MM.1S (cell line): ENCODE data around the gene KCNH2.

Experiments used
- DNase-seq: peaks from one replicate; pipeline ENCODE4 v3.0.0-alpha.2; 2015
- H2AFZ ChIP-seq: fragments of 300-600 bp; sonication (generic); 2 replicates; pipeline ENCODE4 v1.6.0; 2016; ENCODE audit warnings: antibody characterized with exemption, low read length
- H3F3A ChIP-seq: fragments of 300-600 bp; sonication (generic); 2 replicates; pipeline ENCODE4 v1.6.1; 2016; ENCODE audit warnings: mild to moderate bottlenecking, antibody characterized with exemption, low read length, moderate library complexity, mixed read lengths; ENCODE audit not compliant: insufficient read depth
- H3K27ac ChIP-seq: fragments of 300-600 bp; sonication (generic); 2 replicates; pipeline ENCODE4 v1.5.1; 2016; ENCODE audit warnings: mild to moderate bottlenecking, low read length
- H3K27me3 ChIP-seq: fragments of 300-600 bp; sonication (generic); replicated peaks from 2 replicates; pipeline ENCODE4 v1.6.0; 2016; ENCODE audit warnings: low read length; ENCODE audit not compliant: insufficient read depth
- H3K36me3 ChIP-seq: fragments of 300-600 bp; sonication (generic); replicated peaks from 2 replicates; pipeline ENCODE4 v1.6.1; 2016; ENCODE audit warnings: mild to moderate bottlenecking, low read length, mixed read lengths; ENCODE audit not compliant: insufficient read depth
- H3K4me1 ChIP-seq: fragments of 300-600 bp; sonication (generic); 2 replicates; pipeline ENCODE4 v1.6.1; 2016; ENCODE audit warnings: low read length, mixed read lengths
- H3K4me2 ChIP-seq: fragments of 300-600 bp; sonication (generic); 2 replicates; pipeline ENCODE4 v1.6.0; 2016; ENCODE audit warnings: low read depth, low read length
- H3K4me3 ChIP-seq: fragments of 300-600 bp; sonication (generic); 2 replicates; pipeline ENCODE4 v1.5.1; 2016; ENCODE audit warnings: low read length, mixed read lengths
- H3K79me2 ChIP-seq: fragments of 300-600 bp; sonication (generic); 2 replicates; pipeline ENCODE4 v1.6.1; 2016; ENCODE audit warnings: mixed run types, low read length, mixed read lengths
- H3K9ac ChIP-seq: fragments of 300-600 bp; sonication (generic); 2 replicates; pipeline ENCODE4 v1.6.1; 2016; ENCODE audit warnings: low read length, mixed read lengths
- H3K9me2 ChIP-seq: fragments of 300-600 bp; sonication (generic); replicated peaks from 2 replicates; pipeline ENCODE4 v1.6.1; 2016; ENCODE audit warnings: mild to moderate bottlenecking, low read length, mixed read lengths; ENCODE audit not compliant: insufficient read depth
- H3K9me3 ChIP-seq: fragments of 300-600 bp; sonication (generic); replicated peaks from 2 replicates; pipeline ENCODE4 v1.6.1; 2016; ENCODE audit warnings: mild to moderate bottlenecking, low read length, mixed read lengths; ENCODE audit not compliant: insufficient read depth
- H4K20me1 ChIP-seq: fragments of 300-600 bp; sonication (generic); 2 replicates; pipeline ENCODE4 v1.6.1; 2016; ENCODE audit warnings: mild to moderate bottlenecking, low read length, moderate library complexity, mixed read lengths; ENCODE audit not compliant: insufficient read depth
- EZH2 ChIP-seq: fragments of 300-600 bp; sonication (generic); optimal IDR thresholded peaks from 2 replicates; pipeline ENCODE3; 2017; ENCODE audit warnings: low read depth, mild to moderate bottlenecking, antibody characterized with exemption, low read length, mixed read lengths
- EZH2phosphoT487 ChIP-seq: fragments of 300-600 bp; sonication (generic); IDR thresholded peaks from 2 replicates; pipeline ENCODE4 v1.6.1; 2018; ENCODE audit warnings: antibody characterized with exemption, low read length
- TF ChIP-seq, protein P1 (sequence below): fragments of 300-600 bp; sonication (generic); IDR thresholded peaks from 2 replicates; pipeline ENCODE4 v1.5.1; 2016; ENCODE audit warnings: antibody characterized with exemption, low read length, mixed read lengths

The KCNH2 gene

DNA sequence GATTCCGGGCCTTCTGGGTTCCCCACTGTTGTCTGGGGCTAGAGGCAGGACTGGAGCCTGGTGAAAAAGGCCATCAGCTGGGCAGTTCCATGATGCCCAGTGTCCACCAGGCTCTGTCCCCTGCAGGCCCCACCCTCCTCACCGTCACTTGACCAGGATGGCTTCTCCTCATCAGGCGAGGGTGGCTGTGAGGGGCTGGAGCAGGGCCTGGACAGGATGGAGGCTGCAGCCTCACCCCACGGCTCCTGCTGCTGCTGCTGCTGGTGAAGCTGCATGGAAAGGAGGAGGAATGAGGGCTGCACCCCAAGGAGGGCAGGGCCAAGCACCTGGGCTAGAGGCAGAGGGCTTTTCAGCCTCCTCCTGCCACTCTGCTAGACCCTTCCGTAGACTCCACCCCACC, 37.8 kb upstream of the KCNH2 start:
- H3K9me2 ChIP-seq, result no peaks in the 10 kb centered on the region
- peaks cover 11% of the 10 kb centered on the region; the same call in 1 of the 2 replicates for H3K4me1 ChIP-seq
- H2AFZ ChIP-seq, result no peak overlapping the region
- H3K79me2 ChIP-seq, result no peaks in the 10 kb centered on the region
- H3K36me3 ChIP-seq, result no peaks in the 10 kb centered on the region
- H3K4me3 ChIP-seq, result no peak overlapping the region
- H3K9ac ChIP-seq, result no peak overlapping the region
- H3K9me3 ChIP-seq, result no peaks in the 10 kb centered on the region
- H3K27me3 ChIP-seq, result peaks cover 64% of the 10 kb centered on the region
- no peak overlapping the region for H3K4me2 ChIP-seq
- H3F3A ChIP-seq, result 0 out of 2 replicates have a peak, but pooled peaks cover 4% of the 10 kb centered on the region
- TF ChIP-seq, protein P1, sequence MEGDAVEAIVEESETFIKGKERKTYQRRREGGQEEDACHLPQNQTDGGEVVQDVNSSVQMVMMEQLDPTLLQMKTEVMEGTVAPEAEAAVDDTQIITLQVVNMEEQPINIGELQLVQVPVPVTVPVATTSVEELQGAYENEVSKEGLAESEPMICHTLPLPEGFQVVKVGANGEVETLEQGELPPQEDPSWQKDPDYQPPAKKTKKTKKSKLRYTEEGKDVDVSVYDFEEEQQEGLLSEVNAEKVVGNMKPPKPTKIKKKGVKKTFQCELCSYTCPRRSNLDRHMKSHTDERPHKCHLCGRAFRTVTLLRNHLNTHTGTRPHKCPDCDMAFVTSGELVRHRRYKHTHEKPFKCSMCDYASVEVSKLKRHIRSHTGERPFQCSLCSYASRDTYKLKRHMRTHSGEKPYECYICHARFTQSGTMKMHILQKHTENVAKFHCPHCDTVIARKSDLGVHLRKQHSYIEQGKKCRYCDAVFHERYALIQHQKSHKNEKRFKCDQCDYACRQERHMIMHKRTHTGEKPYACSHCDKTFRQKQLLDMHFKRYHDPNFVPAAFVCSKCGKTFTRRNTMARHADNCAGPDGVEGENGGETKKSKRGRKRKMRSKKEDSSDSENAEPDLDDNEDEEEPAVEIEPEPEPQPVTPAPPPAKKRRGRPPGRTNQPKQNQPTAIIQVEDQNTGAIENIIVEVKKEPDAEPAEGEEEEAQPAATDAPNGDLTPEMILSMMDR, result no peak
- no peak for TF ChIP-seq EZH2
- H4K20me1 ChIP-seq, result no peaks in the 10 kb centered on the region
- no peak for DNase-seq
- no peak overlapping the region for H3K27ac ChIP-seq

DNA sequence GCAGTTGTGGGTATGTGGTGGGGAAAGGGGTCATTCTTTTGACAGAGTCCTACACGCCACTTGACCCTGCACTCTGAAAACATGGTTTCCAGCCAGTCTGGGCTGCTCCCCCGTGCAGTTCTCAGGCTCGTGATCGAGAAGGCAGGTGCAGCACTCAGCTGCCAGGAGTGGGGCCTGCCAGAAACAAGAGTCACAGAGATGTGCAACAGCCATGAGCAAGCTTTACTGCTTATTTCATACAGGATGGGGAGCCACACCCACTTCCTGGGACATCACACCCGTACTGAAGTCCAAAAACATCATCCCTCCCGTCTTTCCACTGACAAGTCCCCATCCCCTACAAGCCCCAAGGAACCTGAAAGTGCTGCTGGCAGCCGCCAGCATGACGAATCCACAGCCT, 36.8 kb upstream of the KCNH2 start:
- Histone ChIP-seq H3F3A (0 out of 2 replicates have a peak, but pooled peaks cover 4% of the 10 kb centered on the region), H3K4me2 (no peak overlapping the region), H3K4me3 (no peak overlapping the region), H3K9me2 (no peaks in the 10 kb centered on the region), H3K9me3 (no peaks in the 10 kb centered on the region), H3K4me1 (peaks cover 11% of the 10 kb centered on the region; the same call in 1 of the 2 replicates), H3K27me3 (peaks cover 54% of the 10 kb centered on the region), H3K79me2 (no peaks in the 10 kb centered on the region), H3K9ac (no peak overlapping the region), H3K36me3 (no peaks in the 10 kb centered on the region), H2AFZ (no peak overlapping the region), H3K27ac (no peak overlapping the region), H4K20me1 (no peaks in the 10 kb centered on the region)
- TF ChIP-seq, protein P1, result no peak
- TF ChIP-seq EZH2phosphoT487 (no peak), EZH2 (no peak)
- DNase-seq, result no peak

DNA sequence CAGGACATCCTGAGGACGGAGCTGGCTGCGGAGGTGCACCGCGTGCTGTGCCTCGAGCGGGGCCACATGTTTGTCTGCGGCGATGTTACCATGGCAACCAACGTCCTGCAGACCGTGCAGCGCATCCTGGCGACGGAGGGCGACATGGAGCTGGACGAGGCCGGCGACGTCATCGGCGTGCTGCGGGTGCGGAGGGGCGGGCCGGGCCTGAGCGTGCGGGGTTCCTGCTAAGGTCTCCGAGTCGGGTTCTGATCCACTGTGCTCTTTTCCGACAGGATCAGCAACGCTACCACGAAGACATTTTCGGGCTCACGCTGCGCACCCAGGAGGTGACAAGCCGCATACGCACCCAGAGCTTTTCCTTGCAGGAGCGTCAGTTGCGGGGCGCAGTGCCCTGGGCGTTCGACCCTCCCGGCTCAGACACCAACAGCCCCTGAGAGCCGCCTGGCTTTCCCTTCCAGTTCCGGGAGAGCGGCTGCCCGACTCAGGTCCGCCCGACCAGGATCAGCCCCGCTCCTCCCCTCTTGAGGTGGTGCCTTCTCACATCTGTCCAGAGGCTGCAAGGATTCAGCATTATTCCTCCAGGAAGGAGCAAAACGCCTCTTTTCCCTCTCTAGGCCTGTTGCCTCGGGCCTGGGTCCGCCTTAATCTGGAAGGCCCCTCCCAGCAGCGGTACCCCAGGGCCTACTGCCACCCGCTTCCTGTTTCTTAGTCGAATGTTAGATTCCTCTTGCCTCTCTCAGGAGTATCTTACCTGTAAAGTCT, 35.8 kb upstream of the KCNH2 start:
- Histone ChIP-seq H3K36me3 (no peaks in the 10 kb centered on the region), H3K27ac (no peak overlapping the region), H3K27me3 (peaks cover 43% of the 10 kb centered on the region), H3K79me2 (no peaks in the 10 kb centered on the region), H3K4me2 (peak overlapping the region; percentile 88), H3K4me3 (peak overlapping the region; percentile 59), H3K9me2 (no peaks in the 10 kb centered on the region), H2AFZ (peak overlapping the region; percentile 71), H3K4me1 (peaks cover 11% of the 10 kb centered on the region; the same call in 1 of the 2 replicates), H3K9me3 (no peaks in the 10 kb centered on the region), H3K9ac (peak overlapping the region; percentile 75), H4K20me1 (no peaks in the 10 kb centered on the region), H3F3A (0 out of 2 replicates have a peak, but pooled peaks cover 4% of the 10 kb centered on the region)
- TF ChIP-seq, protein P1, result peak; percentile 23
- no peak for TF ChIP-seq EZH2phosphoT487
- DNase-seq, result peak; percentile 91
